MV-4-11 (cell line): ENCODE results near the gene MMP14.
"Not testable (repeated sequence)": the region's sequence is repeated elsewhere in the genome, so short reads cannot be mapped to it uniquely, and the experiment has no call there.

ENCODE experiments used
- DNase-seq: peaks from one replicate; lab custom pipeline; 2025; lab: John Stamatoyannopoulos, UW

MMP14 gene

DNA sequence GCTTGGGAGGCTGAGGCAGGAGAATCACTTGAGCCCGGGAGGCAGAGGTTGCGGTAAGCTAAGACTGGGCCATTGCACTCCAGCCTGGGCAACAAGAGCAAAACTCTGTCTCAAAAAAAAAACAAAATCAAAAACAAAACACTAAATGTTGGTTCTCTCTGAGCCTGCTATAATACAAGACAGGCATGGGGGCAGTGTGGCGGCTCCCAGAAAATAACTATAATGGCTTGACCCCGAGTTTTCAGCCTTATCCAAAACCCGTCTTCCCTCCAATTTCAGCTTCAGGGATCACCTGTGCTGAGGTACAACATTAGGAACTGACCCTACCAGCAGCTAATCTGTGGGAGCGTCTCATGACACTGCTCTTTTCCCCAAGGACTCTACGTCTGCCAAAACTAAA lies 22.0 kb upstream of the MMP14 start:
- no peak for DNase-seq

DNA sequence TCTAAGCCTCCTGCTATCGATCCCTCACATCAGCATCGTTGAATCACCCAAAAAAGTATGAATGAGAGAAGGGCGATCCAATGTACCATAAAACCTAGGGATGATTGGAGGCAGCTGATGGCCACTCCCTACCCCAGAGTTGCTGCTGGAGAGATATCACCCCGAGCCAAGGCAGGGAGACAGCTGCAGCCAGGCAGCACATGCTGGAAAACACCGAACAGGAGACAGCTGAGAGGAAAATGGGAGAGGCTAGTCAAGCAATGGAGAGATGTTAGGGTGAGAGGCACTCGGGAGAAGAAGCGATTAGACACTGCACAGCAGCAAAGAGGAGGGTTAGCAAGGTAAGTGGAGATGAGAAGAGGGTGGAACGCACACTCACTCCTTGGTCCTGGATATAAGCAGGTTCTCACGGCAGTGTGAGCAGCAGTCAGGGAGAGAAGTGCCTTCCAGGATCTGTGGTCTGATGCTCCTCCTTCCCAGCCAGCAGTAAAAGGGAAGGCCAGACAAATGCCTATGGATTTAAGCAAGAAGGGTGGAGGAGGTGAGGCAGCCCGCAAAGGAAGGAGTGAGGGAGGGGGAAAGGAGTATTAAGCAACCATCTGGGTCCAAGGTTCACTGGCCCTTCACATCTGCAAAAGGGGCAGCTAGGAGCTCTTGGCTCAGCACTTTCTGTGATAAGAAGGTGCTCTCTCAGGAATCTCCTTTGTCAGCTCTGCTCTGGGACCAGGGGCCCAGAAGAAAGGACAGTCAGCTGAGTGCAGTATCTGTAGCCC lies 21.3 kb upstream of the MMP14 start, which contains the start of gene SLC7A7:
Gene SLC7A7, minus strand, starts transcription at position 495 of the 773 bp plus-strand sequence. CDS start 2,037 bp downstream, outside the sequence.
- peak; percentile 28 for DNase-seq

DNA sequence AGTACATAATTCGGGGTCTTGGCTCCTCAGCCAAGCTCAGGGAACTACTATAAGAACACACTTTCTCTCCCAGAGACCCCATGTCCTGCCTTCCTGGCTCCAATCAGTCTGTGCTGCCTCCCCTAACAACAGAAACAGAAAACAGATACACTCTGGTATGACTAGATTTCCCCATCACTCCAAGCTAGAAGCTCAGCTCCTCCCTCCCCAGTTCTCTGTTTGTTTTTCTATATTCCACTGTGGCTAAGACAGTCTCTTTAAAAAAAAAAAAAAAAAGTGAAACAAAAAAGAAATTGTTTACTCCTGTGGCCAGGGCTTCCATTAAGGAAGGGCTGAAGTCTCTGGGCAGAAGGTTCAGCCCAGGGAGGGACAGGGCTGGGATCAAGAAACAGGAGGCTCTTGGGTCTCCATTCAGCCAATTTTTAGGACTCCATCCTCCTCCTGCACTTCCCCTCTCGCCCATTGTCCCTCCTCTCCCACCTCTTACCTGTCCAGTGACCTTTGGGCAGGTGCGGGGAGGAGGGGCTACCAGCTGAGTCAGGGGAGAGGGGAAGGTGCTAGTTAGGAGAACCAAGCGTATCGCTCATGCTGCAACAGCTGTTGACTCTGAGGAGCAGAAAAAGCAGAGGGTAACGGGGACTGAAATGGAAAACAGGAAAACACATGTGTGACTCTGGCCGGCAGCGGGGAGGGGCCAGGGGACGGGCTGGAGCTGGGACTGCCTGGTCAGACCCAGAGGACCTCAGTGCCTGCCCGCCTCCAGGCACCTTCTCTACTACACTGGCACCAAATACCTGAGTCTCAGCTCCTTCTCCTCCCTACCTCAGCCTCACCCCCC lies 17.0 kb upstream of the MMP14 start:
- peak; percentile 20 for DNase-seq

DNA sequence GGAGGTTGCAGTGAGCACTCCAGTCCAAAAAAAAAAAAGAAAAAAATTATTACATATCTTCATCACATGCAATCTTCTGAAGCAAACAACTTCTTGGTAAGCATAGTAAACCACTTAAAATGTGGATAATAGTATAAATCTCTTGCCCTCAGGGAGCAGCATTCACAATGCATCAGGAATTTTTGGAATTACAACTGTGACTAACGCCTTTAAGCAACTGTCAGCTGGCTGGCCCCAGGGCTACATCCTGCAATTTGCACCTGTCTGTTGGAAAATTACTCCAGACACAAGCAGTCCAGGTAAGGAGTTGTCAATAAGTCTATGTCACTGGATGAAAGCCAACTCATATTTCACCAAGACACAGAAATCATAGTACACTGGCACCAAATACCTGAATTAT lies 15.7 kb upstream of the MMP14 start:
- DNase-seq, result no peak

DNA sequence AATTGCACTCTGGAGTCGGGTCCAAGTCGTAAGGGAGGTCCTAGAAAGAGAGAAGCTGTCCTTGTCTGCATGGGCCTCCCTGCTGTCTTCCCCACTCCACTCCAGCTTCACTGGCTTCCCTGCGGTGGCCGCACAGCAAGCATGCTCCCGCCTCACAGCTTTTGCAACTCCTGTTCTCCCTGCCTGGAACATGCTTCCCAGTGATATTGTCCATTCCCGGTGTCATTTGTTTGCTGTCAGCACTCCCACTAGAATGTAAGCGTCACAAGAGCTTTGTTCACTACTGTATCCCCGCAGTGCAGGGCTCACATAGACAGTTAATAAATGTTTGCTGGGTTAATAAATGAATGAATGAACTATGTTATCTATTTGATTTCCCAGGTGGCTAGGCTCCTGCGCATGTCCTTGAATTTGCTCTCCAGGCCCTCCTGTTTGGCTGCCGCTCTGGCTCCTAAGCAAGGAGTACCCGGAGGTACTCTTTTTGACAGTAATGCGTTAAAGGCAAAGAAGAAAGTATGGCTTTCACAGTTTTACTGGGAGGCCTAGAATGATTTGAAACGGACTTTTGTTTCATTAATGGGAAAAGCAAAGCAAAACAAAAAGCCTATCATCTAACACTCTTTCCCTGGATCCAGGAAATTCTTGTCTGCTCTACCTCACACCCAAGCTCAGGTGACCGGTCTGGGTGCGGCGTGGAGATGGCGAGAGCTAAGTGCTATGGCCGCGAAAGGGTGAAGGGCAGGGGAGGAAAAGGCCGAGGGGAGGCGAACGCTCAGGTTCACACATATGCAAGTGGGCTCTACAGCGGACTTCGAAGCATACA lies 15.0 kb upstream of the MMP14 start:
- DNase-seq, result no peak

DNA sequence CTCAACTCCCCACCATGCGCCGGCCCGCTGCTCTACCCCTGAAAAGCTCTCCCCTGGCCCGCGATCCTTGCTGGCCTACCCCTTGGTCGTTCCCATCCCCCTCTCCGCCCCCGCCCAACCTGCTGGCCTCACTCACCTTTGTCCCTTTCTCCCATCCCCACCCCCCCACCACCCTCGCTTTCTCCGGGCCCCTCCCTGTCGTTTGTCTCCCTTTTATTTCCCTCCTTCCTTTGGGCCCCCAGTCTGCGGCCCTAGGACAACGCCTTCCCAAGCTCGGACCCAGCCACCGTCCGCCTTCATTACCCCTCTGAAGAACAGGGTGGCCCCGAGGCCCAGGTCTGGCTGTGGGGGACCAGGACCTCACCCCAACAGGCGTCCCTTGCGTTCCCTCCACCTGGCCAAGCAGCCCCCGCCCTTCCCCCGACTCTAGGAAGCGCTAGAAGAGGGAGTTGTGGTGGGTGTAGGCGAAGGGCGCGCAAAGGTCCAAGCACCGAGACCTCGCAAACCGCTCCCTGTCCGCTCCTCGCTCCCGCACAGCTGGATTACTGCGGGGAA lies 14.3 kb upstream of the MMP14 start:
- DNase-seq, result no peak

DNA sequence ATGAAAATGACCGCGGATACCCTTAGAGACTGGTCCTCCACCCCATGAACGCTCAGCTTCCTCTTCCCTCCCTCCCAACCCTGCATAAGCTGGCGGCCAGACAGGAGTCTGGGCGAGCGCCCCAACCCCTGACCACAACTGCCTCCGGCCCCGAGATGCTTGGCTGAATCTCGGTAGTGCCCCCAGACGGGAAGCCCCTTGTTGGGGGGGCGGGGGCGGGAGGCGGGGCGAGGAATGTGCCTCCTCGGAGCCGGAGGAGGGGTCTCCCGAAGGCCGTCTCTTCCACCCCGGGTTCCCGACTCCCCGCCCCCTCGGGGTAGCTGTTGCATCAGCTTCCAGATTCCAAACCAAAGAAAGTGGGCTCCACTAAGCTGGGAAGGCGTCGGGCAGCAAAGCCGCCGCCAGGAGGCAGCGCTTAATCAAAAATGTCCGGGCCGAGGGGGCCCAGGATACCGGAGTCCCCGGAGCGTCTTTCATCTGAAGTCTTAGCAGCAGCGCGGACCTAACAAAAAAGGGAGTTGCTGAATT lies 13.8 kb upstream of the MMP14 start:
- peak; percentile 64 for DNase-seq

DNA sequence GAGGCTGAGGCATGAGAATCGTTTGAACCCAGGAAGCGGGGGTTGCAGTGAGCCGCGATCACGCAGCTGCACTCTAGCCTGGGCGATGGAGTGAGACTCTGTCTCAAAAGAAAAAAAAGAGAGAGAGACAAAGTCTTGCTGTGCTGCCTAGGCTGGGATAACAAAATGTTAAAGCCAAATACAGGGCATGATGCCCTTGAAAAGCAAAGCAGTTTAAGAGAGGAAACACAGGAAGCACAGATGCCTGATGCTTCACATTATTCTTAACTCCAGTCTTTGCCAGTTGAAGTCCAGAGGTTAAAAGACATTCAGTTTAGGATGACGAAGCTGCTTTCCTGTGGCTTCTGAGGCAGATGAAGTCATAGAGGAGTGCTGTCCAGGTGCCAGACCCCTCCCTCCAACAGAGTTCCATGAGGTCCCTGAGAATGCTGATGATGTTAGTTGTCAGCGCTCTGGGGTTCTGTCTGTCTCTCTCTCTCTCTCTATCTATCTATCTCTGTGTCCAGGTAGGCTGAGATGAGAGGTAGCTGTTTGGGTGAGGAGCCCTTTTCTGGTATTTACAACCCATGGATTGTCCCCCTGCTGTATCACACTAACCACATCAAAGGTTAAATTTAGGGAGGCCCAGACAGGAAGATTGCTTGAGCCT lies 11.6 kb upstream of the MMP14 start:
- peak; percentile 40 for DNase-seq

DNA sequence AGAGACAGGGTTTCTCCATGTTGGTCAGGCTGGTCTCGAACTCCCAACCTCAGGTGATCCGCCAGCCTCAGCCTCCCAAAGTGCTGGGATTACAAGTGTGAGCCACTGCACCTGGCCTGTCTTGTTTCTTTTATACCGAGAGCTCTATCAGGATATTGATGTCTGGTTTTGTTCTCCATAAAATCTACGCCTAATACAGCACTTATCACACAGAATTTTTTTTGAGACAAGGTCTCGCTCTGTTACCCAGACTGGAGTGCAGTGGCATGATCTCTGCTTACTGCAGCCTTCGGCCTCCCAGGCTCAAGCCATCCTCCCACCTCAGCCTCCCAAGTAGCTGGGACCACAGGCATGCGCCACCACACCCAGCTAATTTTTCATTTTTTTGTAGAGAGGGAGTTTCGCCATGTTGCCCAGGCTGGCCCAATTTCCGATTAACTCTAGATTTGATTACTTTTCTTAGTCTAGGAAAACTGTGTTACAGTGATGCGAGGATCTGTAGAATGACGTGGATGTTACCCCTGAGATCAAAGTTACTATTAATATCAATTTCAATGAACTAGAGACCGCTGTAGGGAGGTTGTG lies 7.2 kb upstream of the MMP14 start:
- not testable (repeated sequence) for DNase-seq

DNA sequence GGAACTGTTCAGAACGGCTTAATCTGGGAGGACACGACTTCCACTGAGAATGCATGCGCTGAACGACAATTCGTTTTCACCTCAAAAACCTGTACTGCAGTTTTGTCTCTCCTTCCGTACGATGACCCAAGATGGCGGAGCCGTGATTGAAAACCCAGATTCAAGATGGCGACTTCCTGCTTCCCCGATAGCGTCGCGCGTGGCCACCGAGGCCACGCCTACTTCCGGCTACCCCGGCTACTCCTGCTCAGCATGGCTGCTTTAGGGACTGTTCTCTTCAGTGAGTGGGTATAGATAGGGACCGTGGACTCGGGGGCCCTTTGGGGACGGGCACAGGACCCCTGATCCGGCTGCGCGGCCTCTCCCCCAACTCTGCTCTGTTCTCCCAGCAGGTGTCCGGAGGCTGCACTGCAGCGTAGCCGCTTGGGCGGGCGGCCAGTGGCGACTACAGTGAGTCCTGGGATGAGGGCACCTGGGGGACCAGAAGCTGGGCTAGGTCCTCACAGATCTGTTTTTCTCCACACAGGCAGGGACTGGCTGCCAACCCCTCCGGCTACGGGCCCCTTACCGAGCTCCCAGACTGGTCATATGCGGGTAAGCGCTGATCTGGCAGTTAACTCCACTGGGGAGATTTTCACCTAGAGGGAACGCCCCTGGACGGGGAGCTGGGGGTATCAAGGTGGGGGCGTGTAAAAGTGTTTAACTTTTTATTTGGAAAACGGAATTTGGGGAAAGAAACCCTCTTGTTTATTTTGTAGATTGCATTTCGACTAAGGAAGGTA lies 6.5 kb upstream of the MMP14 start, which contains the start of gene MRPL52:
Gene MRPL52, plus strand, starts transcription at position 227 of the 782 bp plus-strand sequence. Its CDS starts 26 bp downstream, at position 253.
- peak; percentile 92 for DNase-seq

DNA sequence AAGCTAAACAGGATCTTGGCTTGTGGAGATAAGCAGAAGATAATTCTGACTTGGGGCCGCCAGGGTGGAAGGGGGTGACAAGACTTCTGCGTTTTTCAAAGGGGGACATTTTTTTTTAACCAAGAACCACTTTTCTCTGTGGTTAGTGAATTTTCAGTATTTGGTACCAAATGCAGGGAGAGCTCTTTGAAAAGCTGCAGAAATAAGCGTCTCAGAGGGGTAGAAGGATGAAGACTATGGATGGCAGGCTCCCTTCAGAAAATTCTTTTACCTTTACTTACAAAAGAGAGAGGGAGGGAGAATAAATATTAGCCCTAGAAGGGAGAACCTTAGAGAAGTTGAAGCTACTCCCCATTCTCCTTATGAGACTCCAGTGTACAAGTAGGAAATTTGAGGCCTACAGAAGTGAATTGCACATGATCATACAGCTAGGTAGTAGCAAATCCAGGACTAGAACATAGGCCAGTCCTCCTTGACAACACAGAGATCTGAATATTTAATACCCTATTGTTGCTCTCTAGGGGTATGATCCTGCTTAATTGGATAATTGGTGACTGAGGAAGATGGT lies 5.9 kb upstream of the MMP14 start:
- no peak for DNase-seq

DNA sequence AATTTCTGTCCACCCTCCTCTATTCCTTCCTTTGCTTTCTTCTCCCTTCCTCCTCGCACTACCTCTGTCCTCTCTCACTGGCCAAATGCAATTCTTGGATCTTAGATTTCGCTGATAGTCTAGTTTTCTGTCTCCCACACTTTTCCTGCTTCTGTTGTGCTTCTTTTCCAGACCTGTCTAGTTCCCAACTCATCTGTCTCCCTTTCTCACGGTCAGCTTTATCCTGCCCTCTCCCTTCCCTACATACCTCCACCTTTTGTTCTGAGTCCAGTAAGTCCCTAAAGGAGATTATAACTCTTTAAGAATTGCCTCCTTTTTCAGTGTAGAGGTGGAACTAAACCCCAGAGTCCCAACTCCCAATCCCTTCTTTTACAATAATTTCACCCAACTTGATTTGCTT lies 880 bp upstream of the MMP14 start:
- DNase-seq, result no peak

DNA sequence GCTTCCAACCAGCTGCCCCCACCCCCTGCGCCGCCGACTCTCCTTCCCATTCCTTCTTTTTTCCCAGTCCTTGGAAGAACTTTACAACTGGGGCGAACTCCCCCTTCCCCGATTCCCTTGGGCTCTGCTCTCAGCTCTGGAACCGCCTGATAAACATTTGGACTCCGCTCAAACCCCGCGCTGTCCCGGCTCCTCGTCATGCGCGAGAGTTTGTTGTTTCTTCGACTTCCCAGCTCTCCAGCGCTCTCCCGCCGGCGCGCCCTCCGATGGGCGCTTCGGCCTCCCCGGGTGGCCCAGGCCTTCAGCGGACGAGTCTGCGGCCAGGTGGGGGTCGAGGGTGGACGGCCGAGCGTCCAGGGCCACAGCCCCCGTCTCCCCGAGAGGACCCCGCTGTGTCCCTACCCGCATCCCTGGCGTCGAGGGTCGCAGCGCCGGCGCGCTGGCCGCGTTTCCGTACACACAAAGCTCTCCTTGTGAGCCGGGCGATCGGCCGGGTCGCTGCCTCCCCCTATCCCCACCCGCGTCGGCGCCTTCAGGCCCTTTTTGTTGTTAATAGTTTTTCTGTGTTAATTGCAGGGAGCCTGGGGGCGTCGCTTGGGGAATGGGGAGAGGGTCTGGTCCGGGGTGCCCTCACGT lies 847 bp downstream of the MMP14 start:
- DNase-seq, result peak; percentile 15

DNA sequence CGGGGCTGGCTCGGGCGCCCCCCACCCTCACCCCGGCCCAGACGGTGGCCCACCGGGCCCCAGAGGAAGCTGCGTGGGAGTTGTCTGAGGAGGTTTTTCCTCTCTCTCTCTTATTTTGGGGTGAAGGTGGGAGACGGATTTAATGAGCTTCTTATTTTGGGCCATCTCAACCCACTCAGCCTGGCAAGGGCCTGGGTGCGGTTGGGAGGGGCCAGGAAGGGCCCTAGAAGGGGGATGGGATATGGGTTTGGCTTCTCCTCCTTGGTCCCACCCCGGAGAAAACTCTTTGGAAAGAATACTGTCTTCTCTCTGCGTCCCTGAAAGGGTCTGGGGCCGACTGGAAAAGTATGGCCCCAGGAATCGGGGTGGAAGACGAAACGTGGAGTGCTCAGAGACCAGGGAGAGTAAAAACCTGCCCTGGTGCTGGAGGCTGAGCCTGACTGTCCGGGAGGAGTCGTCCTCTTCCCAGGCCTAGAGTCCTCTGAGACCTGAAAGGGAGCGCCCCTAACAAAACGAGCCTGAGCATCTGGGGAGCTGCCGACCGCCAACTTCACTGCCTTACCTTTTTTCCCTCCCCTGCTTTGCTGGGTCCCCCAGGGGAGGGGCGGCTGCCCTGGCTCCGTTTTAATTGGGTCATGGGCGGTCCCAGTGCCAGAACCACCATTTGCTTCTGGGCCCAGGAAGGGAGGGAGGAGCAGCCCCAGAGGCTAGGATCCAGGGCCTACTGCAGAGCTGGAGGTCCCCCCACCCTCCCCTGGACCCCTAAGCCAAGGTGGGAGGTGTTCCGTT lies 1.6 kb downstream of the MMP14 start:
- peak; percentile 36 for DNase-seq

DNA sequence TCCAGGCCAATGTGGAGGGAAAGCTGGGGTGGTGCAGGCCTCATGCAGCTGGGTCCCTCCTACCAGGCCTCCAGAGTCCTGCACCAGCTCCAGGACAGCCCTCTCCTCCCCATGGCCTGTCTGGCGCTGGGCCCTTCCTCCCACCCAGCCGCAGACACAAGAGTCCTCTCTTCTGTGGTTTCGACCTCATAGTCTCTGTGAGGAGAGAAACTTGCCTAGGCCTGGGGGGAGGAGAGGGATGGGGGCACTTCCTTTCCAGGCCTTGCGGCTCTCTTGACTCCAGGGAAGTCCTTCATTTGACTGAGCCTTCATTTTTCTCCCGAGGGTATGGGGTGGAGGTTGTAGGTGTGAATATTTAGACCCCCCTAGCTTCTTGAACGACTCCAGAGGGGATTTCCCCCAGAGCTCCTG lies 2.3 kb downstream of the MMP14 start:
- peak; percentile 84 for DNase-seq

DNA sequence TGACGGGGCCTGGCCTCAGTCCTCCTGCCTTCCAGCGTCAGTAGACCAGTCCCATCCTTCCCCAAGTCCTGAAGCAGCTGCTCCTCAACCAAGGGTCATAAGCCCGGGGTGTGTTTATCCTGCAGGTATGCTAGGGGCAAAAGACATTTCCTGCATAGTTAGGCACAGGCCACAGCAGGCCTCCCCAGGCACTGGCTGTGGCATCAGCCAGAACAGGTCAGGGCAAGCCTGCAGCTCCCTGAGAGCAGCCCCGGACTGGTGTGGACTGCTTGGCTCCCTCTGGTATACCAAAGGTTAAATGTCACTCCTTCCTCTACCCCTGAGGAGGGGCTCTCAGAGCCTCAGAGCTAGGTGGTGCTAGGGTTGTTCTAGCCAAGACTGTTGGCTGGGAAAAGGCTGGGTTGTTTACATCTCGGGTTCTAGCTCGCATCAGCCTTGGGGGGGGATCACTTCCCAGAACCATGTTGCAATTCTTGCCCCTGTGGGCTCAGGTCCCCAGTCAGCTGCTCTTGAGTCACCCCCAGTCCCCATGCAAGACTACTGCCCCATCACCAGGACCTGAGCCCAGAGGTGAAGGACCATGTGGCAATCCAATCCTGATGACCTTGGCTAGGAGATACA lies 2.9 kb downstream of the MMP14 start:
- peak; percentile 19 for DNase-seq

DNA sequence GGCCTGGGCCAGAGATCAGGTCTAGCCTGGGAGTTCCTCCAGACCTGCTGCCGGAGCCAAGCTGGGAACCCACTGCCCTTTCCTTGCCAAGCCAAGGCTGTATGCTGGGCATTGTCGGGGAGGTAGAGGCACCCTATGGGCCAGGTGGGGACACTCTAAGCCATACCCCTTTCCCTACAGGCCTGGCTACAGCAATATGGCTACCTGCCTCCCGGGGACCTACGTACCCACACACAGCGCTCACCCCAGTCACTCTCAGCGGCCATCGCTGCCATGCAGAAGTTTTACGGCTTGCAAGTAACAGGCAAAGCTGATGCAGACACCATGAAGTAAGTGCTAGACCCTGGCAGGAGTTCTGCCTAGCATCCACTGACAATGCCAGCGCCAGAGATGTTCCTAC lies 4.9 kb downstream of the MMP14 start:
- no peak for DNase-seq

DNA sequence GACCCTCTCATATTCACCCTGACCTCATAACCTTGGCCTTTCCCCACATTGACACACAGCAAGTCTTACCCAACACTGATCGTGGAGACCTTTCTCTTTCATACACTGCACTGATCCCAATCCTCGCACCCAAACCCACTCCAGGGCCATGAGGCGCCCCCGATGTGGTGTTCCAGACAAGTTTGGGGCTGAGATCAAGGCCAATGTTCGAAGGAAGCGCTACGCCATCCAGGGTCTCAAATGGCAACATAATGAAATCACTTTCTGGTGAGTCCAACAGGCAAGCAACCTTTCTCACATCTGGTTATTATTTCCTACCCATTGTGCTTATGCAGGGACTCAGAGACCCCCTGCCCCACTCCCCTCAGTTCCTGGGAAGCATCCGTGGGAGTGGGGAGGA lies 5.4 kb downstream of the MMP14 start:
- no peak for DNase-seq
